ENCODE measurements around the gene NUP210. TPM values are rescaled to one million over a fixed set of nuclear protein-coding genes. Genes with fewer than 3 reads are reported as not detected.

Gene NUP210
- total and polyA plus RNA-seq, 2 donors (not counting 3 experiments of a cell fraction or from before 2014, with no cell fraction given): 0.14 to 0.84 TPM

GRCh38 chr3:13368834-13369233, 51.3 kb downstream of the NUP210 start:
- TF ChIP-seq CTCF (IDR thresholded peaks at IDR 0.05; ENCODE audit: extremely low read depth in 1 of 2, insufficient read depth in 1 of 2, low read depth in 1 of 2, low read length in 2 of 2): no peak
- no peak for TF ChIP-seq MYC (IDR thresholded peaks at IDR 0.05; ENCODE audit: low read depth, low read length)
- TF ChIP-seq EZH2 (IDR thresholded peaks at IDR 0.05; ENCODE audit: borderline replicate concordance, low read depth, low read length, severe bottlenecking): no peak
- no peak for TF ChIP-seq GATA2 (IDR thresholded peaks at IDR 0.05; ENCODE audit: insufficient read depth, insufficient read length, low read depth, low read length)
- TF ChIP-seq, protein P1, sequence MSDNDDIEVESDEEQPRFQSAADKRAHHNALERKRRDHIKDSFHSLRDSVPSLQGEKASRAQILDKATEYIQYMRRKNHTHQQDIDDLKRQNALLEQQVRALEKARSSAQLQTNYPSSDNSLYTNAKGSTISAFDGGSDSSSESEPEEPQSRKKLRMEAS (IDR thresholded peaks at IDR 0.05; ENCODE audit: insufficient read depth, insufficient read length): no peak
- no peak for TF ChIP-seq POLR2A (IDR thresholded peaks at IDR 0.05; ENCODE audit: low read depth, low read length)
- no peak for TF ChIP-seq POLR2AphosphoS5 (IDR thresholded peaks at IDR 0.05; ENCODE audit: insufficient read depth, low read depth, low read length)
- TF ChIP-seq FOS (IDR thresholded peaks at IDR 0.05; ENCODE audit: borderline replicate concordance, insufficient read depth, low read length): no peak
- no peak for TF ChIP-seq JUN (IDR thresholded peaks at IDR 0.05; ENCODE audit: borderline replicate concordance, insufficient read depth, insufficient read length, low read depth)
- no peak overlapping the region for H3K9ac ChIP-seq (replicated peaks; ENCODE audit: extremely low read depth, insufficient read depth, low read length)
- FAIRE-seq (no peak), DNase-seq (ENCODE audit: low read depth, low spot score) (no peak)
- no peak overlapping the region for H3K4me2 ChIP-seq (ENCODE audit: insufficient read depth, low read length)
- CTCF ChIA-PET: no interaction called here
- H3K36me3 ChIP-seq (ENCODE audit: control insufficient read depth in 2 of 2, extremely low read depth in 1 of 2, insufficient read depth in 2 of 2, low read length in 2 of 2): no peaks in the 10 kb centered on the region
- no peak overlapping the region for H3K4me3 ChIP-seq (replicated peaks in 1 of 3; ENCODE audit: insufficient read depth in 1 of 3, low read depth in 1 of 3, low read length in 3 of 3)
- no peaks in the 10 kb centered on the region for H3K9me3 ChIP-seq (replicated peaks; ENCODE audit: control insufficient read depth, insufficient read depth, low read length)
- H3K9me1 ChIP-seq (replicated peaks; ENCODE audit: control insufficient read depth, extremely low read depth, insufficient read depth, low read length): no peaks in the 10 kb centered on the region
- H3K27me3 ChIP-seq (ENCODE audit: control insufficient read depth in 2 of 2, insufficient read depth in 2 of 2, low read length in 2 of 2): no peaks in the 10 kb centered on the region
- dilution Hi-C loops (cut with MboI; ENCODE audit: extremely low pct_ligation_motif_present, low sequenced_read_pairs) (no loop called here), intact Hi-C loops (cut with micrococcal nuclease) (no loop called here)
- POLR2A ChIA-PET: no interaction called here
- H4K20me1 ChIP-seq (replicated peaks; ENCODE audit: control insufficient read depth, extremely low read depth, insufficient read depth, low read length): no peaks in the 10 kb centered on the region
- no peaks in the 10 kb centered on the region for H3K79me2 ChIP-seq (ENCODE audit: control insufficient read depth, insufficient read depth, low read length)
- BruUV-seq (replicated peaks): no TSS peak
- H2AFZ ChIP-seq (ENCODE audit: low read depth, low read length): no peak overlapping the region
- no peak overlapping the region for H3K27ac ChIP-seq (ENCODE audit: insufficient read depth, low read depth, low read length)
- H3K4me1 ChIP-seq (ENCODE audit: control insufficient read depth, extremely low read depth, insufficient read depth, low read length): no peaks in the 10 kb centered on the region

All from endothelial cell of umbilical vein (primary cell).